Measurements from ENCODE around the gene BRD2.

DNA sequence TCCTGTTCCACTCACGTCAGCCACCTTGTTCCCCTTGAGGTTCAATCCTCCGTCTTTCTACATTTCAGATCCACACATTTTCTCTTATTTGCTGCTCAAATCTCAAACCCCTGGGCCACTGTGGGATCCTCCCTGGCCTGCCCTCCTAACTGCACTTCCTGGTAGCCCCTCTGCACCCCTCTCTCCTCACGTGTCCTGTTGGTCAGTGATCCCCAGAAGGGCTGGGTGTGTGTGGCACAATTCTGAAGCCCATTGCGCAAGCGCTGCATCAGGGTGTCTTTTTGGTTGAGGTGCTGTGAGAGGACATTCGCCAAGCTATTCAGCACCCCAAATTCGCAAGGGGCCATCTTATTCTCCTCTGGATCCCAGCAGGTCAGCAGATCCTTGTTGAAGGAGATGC is 29.9 kb upstream of the BRD2 start:
- TF ChIP-seq CTCF (conservative IDR thresholded peaks at IDR 0.05 in 1 of 2, IDR thresholded peaks at IDR 0.05 in 1 of 2; ENCODE audit: extremely low read depth in 1 of 2, insufficient read depth in 1 of 2, low read depth in 1 of 2, low read length in 2 of 2), result no peak
- TF ChIP-seq EZH2 (IDR thresholded peaks at IDR 0.05; ENCODE audit: borderline replicate concordance, low read length), result no peak
